Gastroesophageal sphincter (tissue), 4 donors: Measurements from ENCODE around the gene CHST15. TPM values are rescaled to one million over a fixed set of nuclear protein-coding genes. Genes with fewer than 3 reads are reported as not detected.

Experiments used
- ATAC-seq: fragments of 150-250 bp; one replicate; pipeline ENCODE4 v1.9.1; 2016; ENCODE audit warnings: mild to moderate bottlenecking, moderate library complexity
- H3K27ac ChIP-seq, 4 donors: fragments of 200-600 bp; sonication (generic) in 3 of 4; 1 replicate in 3 of 4; 2 replicates in 1 of 4; pipeline ENCODE4 v1.5.1; 2016 to 2019
- H3K27me3 ChIP-seq: fragments of 200-600 bp; sonication (generic); one replicate; pipeline ENCODE4 v1.5.1; 2019
- H3K36me3 ChIP-seq, 2 donors: fragments of 200-600 bp; sonication (generic); one replicate each; pipeline ENCODE4 v1.5.1; 2019; ENCODE audit warnings: control low read depth in 1 of 2
- H3K4me1 ChIP-seq, 3 donors: fragments of 200-600 bp; sonication (generic); 1 replicate in 2 of 3; 2 replicates in 1 of 3; pipeline ENCODE4 v1.5.1; 2016 to 2019; ENCODE audit warnings: control low read depth in 2 of 3
- H3K4me3 ChIP-seq, 2 donors: fragments of 200-600 bp; sonication (generic); one replicate each; pipeline ENCODE4 v1.5.1; 2019; ENCODE audit warnings: mild to moderate bottlenecking in 1 of 2, moderate library complexity in 1 of 2
- H3K9me3 ChIP-seq, 3 donors: fragments of 200-600 bp; sonication (generic); one replicate each; pipeline ENCODE4 v1.5.1; 2017 to 2019; ENCODE audit warnings: control low read depth in 2 of 3
- EP300 ChIP-seq: sonication (generic); formaldehyde crosslinking; IDR thresholded peaks from one replicate; pipeline ENCODE4 v1.6.1; 2017; ENCODE audit warnings: antibody characterized with exemption, mild to moderate bottlenecking
- POLR2A ChIP-seq, 2 donors: fragments of 450-650 bp; IDR thresholded peaks; one replicate each; pipeline ENCODE4 v1.6.1; 2017; ENCODE audit warnings: antibody characterized with exemption in 2 of 2, mild to moderate bottlenecking in 2 of 2, moderate library complexity in 1 of 2
- POLR2AphosphoS5 ChIP-seq: sonication (generic); formaldehyde crosslinking; IDR thresholded peaks from one replicate; pipeline ENCODE4 v1.6.1; 2017; ENCODE audit warnings: antibody characterized with exemption
- WGBS, 2 donors: methylation state at CpG; one replicate each; pipeline ENCODE4 v1.1.5; 2018; ENCODE audit warnings: low coverage in 1 of 2; 5-methylcytosine and 5-hydroxymethylcytosine counted together
- total RNA-seq, 4 donors: library from RNA; depleted of rRNA; stranded (reverse); fragments of >200 nt; gene quantifications; one replicate each; pipeline ENCODE4 v1.1.0, GENCODE V29; 2016
- TF ChIP-seq, protein P1 (sequence below), 4 experiments: fragments of 200-600 bp in 2 of 4; fragments of 450-650 bp in 2 of 4; sonication (generic) in 1 of 4; IDR thresholded peaks; one replicate each; pipeline ENCODE4 v1.5.1; 2017 to 2019; ENCODE audit warnings: antibody characterized with exemption in 4 of 4, mild to moderate bottlenecking in 2 of 4, moderate library complexity in 2 of 4

Gene CHST15
- total RNA-seq, 4 donors from 2014 or later: 63.5 to 87.5 (median 74.3) TPM

DNA sequence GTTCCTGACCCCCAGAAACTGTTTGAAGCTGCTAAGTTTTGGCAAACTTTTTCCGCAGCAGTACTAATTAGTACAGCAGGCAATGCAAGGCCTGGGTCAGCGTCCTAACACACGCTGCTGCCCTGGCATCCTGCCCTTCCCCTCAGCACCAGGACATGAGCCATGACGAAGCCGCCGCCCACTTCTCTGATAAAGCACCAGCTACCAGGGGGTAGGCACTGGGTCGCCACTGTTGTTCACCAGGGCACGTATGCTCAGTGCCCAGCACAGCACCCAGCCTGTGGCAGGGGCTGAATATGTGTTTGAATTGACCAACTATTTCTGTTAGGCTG, 59.5 kb downstream of the CHST15 start:
- Histone ChIP-seq H3K9me3 (no peaks in the 10 kb centered on the region), H3K4me3 (no peak overlapping the region), H3K4me1 (peaks cover 0 to 69% (median 22%) of the 10 kb centered on the region in 3 donors), H3K36me3 (peaks cover 0 to 62% of the 10 kb centered on the region in 2 donors), H3K27ac (peak overlapping the region; percentile 8 to 81 (median 71)), H3K27me3 (no peaks in the 10 kb centered on the region)
- WGBS, 2 donors: no CpG with 5 or more reads among the region's 8 CpGs
- ATAC-seq: peak; percentile 16
- TF ChIP-seq EP300: no peak
- TF ChIP-seq POLR2AphosphoS5: peak; percentile 30
- no peak for TF ChIP-seq POLR2A (IDR thresholded peaks at IDR 0.05)

- no peak for TF ChIP-seq EP300
- TF ChIP-seq, protein P1, sequence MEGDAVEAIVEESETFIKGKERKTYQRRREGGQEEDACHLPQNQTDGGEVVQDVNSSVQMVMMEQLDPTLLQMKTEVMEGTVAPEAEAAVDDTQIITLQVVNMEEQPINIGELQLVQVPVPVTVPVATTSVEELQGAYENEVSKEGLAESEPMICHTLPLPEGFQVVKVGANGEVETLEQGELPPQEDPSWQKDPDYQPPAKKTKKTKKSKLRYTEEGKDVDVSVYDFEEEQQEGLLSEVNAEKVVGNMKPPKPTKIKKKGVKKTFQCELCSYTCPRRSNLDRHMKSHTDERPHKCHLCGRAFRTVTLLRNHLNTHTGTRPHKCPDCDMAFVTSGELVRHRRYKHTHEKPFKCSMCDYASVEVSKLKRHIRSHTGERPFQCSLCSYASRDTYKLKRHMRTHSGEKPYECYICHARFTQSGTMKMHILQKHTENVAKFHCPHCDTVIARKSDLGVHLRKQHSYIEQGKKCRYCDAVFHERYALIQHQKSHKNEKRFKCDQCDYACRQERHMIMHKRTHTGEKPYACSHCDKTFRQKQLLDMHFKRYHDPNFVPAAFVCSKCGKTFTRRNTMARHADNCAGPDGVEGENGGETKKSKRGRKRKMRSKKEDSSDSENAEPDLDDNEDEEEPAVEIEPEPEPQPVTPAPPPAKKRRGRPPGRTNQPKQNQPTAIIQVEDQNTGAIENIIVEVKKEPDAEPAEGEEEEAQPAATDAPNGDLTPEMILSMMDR (IDR thresholded peaks at IDR 0.05): peak in 1 of 4 experiments; percentile 8
- peak; percentile 53 for TF ChIP-seq POLR2AphosphoS5
- peak; percentile 66 for ATAC-seq
- peak overlapping the region; percentile 31 to 81 (median 71) for H3K27ac ChIP-seq
- H3K27me3 ChIP-seq: no peaks in the 10 kb centered on the region
- peaks cover 0 to 68% (median 22%) of the 10 kb centered on the region in 3 donors for H3K4me1 ChIP-seq
- 20 to 37% methylated on average over 4 to 8 of the region's 15 CpGs for WGBS, 2 donors
- no peaks in the 10 kb centered on the region for H3K9me3 ChIP-seq
- H3K36me3 ChIP-seq: peaks cover 0 to 62% of the 10 kb centered on the region in 2 donors
- H3K4me3 ChIP-seq: no peak overlapping the region
Measured at GRCh38 chr10:124032971-124033886, 60.2 kb downstream of the CHST15 start.

DNA sequence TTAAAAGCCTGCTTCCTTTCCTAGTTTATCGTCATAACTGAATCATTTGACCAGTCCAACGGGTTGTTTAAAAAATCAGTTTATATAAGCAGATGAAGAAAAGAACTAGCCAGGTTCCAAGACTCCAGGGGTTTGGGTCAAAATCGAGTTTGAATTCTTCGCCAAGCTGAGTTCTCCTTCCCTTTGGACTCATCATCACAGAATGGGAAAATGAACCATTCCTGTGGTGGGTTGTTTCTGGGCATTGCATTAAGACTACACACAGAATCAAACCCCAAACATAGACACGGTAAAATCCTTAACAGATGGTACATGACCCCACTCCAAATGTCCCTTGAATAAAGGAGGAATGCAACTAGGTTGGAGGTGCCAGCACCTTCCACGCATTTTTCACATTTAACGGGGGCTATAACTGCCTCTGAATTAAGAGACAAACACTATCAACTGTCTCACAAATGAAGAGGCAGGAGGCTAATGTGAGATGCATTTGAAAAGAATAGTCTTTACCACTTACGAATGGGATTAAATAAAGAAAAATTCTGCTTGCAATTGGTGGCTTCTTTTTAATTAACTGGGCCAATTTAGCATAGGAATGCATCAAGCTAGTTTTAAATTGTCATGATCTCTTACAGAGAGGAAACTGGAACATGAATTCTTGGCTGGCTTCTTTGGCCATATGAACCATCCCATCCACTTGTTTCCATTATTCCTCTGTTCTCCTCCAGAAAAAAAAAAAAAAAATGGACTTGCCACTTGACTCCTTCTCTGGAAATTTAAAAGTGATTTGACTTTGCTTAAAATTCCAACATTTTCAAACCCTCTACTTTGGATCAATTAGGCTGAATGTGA, 61.1 kb downstream of the CHST15 start:
- Histone ChIP-seq H3K9me3 (no peaks in the 10 kb centered on the region), H3K27me3 (no peaks in the 10 kb centered on the region), H3K27ac (peak overlapping the region in 3 of 4 donors; percentile 53 to 81 (median 70)), H3K36me3 (peaks cover 0 to 62% of the 10 kb centered on the region in 2 donors), H3K4me3 (no peak overlapping the region), H3K4me1 (peaks cover 0 to 76% (median 22%) of the 10 kb centered on the region in 3 donors)
- ATAC-seq: no peak
- TF ChIP-seq POLR2A (IDR thresholded peaks at IDR 0.05): no peak
- no peak for TF ChIP-seq POLR2AphosphoS5
- TF ChIP-seq EP300: no peak
- TF ChIP-seq, protein P1 (IDR thresholded peaks at IDR 0.05): no peak
- WGBS, 2 donors: 22 to 44% methylated on average over 6 to 7 of the region's 8 CpGs

- 94 to 95% methylated on average over 8 to 12 of the region's 15 CpGs for WGBS, 2 donors
- H3K4me1 ChIP-seq: peaks cover 0 to 93% (median 33%) of the 10 kb centered on the region in 3 donors
Measured at GRCh38 chr10:124030492-124031110, 62.8 kb downstream of the CHST15 start.

More at GRCh38 chr10:124030492-124031110, 62.8 kb downstream of the CHST15 start:
- no peak for ATAC-seq
- Histone ChIP-seq H3K27me3 (no peaks in the 10 kb centered on the region), H3K27ac (peak overlapping the region in 3 of 4 donors; percentile 29 to 81 (median 70)), H3K4me3 (no peak overlapping the region), H3K9me3 (no peaks in the 10 kb centered on the region), H3K36me3 (peaks cover 0 to 45% of the 10 kb centered on the region in 2 donors)
- TF ChIP-seq POLR2AphosphoS5: no peak
- TF ChIP-seq, protein P1 (IDR thresholded peaks at IDR 0.05): no peak
- no peak for TF ChIP-seq EP300
- TF ChIP-seq POLR2A (IDR thresholded peaks at IDR 0.05): no peak
